GM12801 (cell line): ENCODE measurements around the gene CBFB.

Experiments
- TF ChIP-seq, protein P1 (sequence below): IDR thresholded peaks from one replicate; pipeline ENCODE4 v1.5.1; 2011; ENCODE audit warnings: control low read depth; ENCODE audit not compliant: insufficient read length; ENCODE audit errors: extremely low read depth

The CBFB gene

GRCh38 chr16:67027046-67027445, 1.9 kb upstream of the CBFB start:
- TF ChIP-seq, protein P1, sequence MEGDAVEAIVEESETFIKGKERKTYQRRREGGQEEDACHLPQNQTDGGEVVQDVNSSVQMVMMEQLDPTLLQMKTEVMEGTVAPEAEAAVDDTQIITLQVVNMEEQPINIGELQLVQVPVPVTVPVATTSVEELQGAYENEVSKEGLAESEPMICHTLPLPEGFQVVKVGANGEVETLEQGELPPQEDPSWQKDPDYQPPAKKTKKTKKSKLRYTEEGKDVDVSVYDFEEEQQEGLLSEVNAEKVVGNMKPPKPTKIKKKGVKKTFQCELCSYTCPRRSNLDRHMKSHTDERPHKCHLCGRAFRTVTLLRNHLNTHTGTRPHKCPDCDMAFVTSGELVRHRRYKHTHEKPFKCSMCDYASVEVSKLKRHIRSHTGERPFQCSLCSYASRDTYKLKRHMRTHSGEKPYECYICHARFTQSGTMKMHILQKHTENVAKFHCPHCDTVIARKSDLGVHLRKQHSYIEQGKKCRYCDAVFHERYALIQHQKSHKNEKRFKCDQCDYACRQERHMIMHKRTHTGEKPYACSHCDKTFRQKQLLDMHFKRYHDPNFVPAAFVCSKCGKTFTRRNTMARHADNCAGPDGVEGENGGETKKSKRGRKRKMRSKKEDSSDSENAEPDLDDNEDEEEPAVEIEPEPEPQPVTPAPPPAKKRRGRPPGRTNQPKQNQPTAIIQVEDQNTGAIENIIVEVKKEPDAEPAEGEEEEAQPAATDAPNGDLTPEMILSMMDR = no peak

DNA sequence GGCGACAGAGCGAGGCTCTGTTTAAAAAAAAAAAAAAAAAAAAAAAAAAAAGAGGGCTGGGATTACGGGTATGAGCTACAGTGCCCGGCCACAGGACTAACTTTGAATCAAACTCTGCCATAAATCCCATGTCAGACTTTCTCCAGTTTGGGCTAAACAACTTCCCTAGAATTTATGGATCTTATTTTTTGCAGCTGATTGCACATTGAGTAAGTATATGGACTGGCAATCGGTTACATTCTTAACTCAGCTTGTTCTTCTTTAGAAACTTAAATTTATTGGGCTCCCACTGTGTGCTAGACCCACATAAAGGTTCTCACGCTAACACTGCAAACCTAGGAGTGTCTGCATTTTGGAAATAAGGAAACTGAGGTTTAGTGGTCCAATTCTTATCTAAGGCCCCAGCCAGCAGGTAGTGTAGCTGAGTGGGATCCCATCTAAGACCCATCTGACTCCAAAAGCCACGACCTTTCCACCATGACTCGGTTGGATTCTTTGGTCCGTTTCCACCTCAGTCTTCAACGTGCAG, 718 bp upstream of the CBFB start:
- TF ChIP-seq, protein P1 = no peak

- TF ChIP-seq, protein P1 = no peak
These were observed 526 bp downstream of the CBFB start for GRCh38 chr16:67029254-67030096.

GRCh38 chr16:67030221-67030962, 1.4 kb downstream of the CBFB start:
- TF ChIP-seq, protein P1 = no peak

GRCh38 chr16:67034487-67034886, 5.5 kb downstream of the CBFB start:
- TF ChIP-seq, protein P1 = no peak

DNA sequence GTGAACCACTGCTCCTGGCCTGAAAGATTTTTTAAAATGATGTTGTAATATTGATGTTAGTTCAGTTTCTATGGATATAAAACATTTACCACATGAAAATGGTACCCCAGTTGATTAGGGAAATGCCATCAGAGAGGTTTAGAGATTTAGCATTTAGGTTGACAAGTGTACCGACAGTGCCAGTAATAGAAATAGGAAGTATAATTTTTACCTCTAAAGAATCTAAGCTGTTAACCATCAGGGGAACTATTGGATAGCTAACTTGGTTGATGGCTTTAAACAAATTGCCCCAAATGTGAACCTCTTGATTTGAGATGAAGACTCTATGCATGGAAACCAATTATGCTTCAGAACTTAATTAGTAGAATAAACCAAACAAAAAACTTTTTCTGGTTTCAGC, 6.4 kb downstream of the CBFB start:
- TF ChIP-seq, protein P1 = no peak

- TF ChIP-seq, protein P1 = no peak
These were observed 7.4 kb downstream of the CBFB start for GRCh38 chr16:67036323-67036741.
